Karpas-422 (cell line): Measurements from ENCODE around the gene AP2S1. TPM values are rescaled to one million over a fixed set of nuclear protein-coding genes. Genes with fewer than 3 reads are reported as not detected.

Experiments
- DNase-seq: peaks from one replicate; pipeline ENCODE4 v3.0.0-alpha.2; 2015
- H2AFZ ChIP-seq: fragments of 200-600 bp; sonication (generic); 2 replicates; pipeline ENCODE4 v1.6.1; 2014; ENCODE audit warnings: antibody characterized with exemption, low read length, mixed read lengths
- H3K27ac ChIP-seq: fragments of 200-600 bp; sonication (generic); 2 replicates; pipeline ENCODE4 v1.5.1; 2014; ENCODE audit warnings: mild to moderate bottlenecking, low read length, moderate library complexity
- H3K27me3 ChIP-seq: fragments of 200-600 bp; sonication (generic); 2 replicates; pipeline ENCODE4 v1.6.1; 2014; ENCODE audit warnings: low read length, mixed read lengths
- H3K36me3 ChIP-seq: fragments of 200-600 bp; sonication (generic); 2 replicates; pipeline ENCODE4 v1.6.1; 2014; ENCODE audit warnings: low read length, mixed read lengths; ENCODE audit not compliant: insufficient read depth
- H3K4me1 ChIP-seq: fragments of 200-600 bp; sonication (generic); 2 replicates; pipeline ENCODE4 v1.6.1; 2014; ENCODE audit warnings: mild to moderate bottlenecking, low read length, mixed read lengths
- H3K4me2 ChIP-seq: fragments of 200-600 bp; sonication (generic); 2 replicates; pipeline ENCODE4 v1.6.1; 2014; ENCODE audit warnings: low read length, low read depth, mild to moderate bottlenecking; ENCODE audit not compliant: poor library complexity, severe bottlenecking
- H3K4me3 ChIP-seq: fragments of 200-600 bp; sonication (generic); 2 replicates; pipeline ENCODE4 v1.5.1; 2014; ENCODE audit warnings: mild to moderate bottlenecking, antibody characterized with exemption, low read length, mixed read lengths
- H3K79me2 ChIP-seq: fragments of 200-600 bp; sonication (generic); 2 replicates; pipeline ENCODE4 v1.6.1; 2014; ENCODE audit warnings: mild to moderate bottlenecking, low read length, mixed read lengths
- H3K9ac ChIP-seq: fragments of 200-600 bp; sonication (generic); 2 replicates; pipeline ENCODE4 v1.6.0; 2014; ENCODE audit warnings: low read length
- H3K9me2 ChIP-seq: fragments of 200-600 bp; sonication (generic), shearing (Covaris generic); replicated peaks from 2 replicates; pipeline ENCODE4 v1.6.0; 2014; ENCODE audit warnings: mild to moderate bottlenecking, low read length, moderate library complexity; ENCODE audit not compliant: insufficient read depth
- H3K9me3 ChIP-seq: fragments of 300-700, 200-600 bp; sonication (generic); 2 replicates; pipeline ENCODE4 v1.6.1; 2014; ENCODE audit warnings: low read length, mixed read lengths
- H4K20me1 ChIP-seq: fragments of 200-600 bp; sonication (generic); 2 replicates; pipeline ENCODE4 v1.6.1; 2014; ENCODE audit warnings: mild to moderate bottlenecking, antibody characterized with exemption, low read length, low read depth; ENCODE audit not compliant: insufficient read depth
- total RNA-seq: library from RNA; depleted of rRNA; stranded (reverse); fragments of >200 nt; shearing (Covaris generic); gene quantifications from 2 replicates; pipeline ENCODE4 v1.2.3, GENCODE V29; 2014; ENCODE audit warnings: low replicate concordance

Gene AP2S1
- total RNA-seq, 1 experiment from 2014 or later, result 63.7 TPM

GRCh38 chr19:46842791-46843190, 7.9 kb downstream of the AP2S1 start:
- Histone ChIP-seq H3K4me1 (no peaks in the 10 kb centered on the region), H3K27me3 (no peaks in the 10 kb centered on the region), H2AFZ (no peak overlapping the region), H3K9ac (no peak overlapping the region), H3K4me2 (no peak overlapping the region), H3K9me2 (no peaks in the 10 kb centered on the region), H3K79me2 (peaks cover 3% of the 10 kb centered on the region; the same call in 1 of the 2 replicates), H3K36me3 (no peaks in the 10 kb centered on the region), H3K9me3 (no peaks in the 10 kb centered on the region), H4K20me1 (no peaks in the 10 kb centered on the region), H3K27ac (no peak overlapping the region), H3K4me3 (no peak overlapping the region)
- DNase-seq, result no peak

GRCh38 chr19:46841458-46842083, 9.1 kb downstream of the AP2S1 start:
- no peak overlapping the region for H3K9ac ChIP-seq
- no peaks in the 10 kb centered on the region for H4K20me1 ChIP-seq
- DNase-seq, result no peak
- no peaks in the 10 kb centered on the region for H3K79me2 ChIP-seq
- H3K27ac ChIP-seq, result no peak overlapping the region
- no peaks in the 10 kb centered on the region for H3K9me2 ChIP-seq
- H3K4me2 ChIP-seq, result no peak overlapping the region
- H2AFZ ChIP-seq, result no peak overlapping the region
- no peaks in the 10 kb centered on the region for H3K4me1 ChIP-seq
- no peaks in the 10 kb centered on the region for H3K36me3 ChIP-seq
- H3K9me3 ChIP-seq, result no peaks in the 10 kb centered on the region
- H3K27me3 ChIP-seq, result no peaks in the 10 kb centered on the region
- H3K4me3 ChIP-seq, result no peak overlapping the region

GRCh38 chr19:46840498-46840942, 10.1 kb downstream of the AP2S1 start:
- Histone ChIP-seq H3K79me2 (no peaks in the 10 kb centered on the region), H3K36me3 (no peaks in the 10 kb centered on the region), H3K4me2 (no peak overlapping the region), H2AFZ (no peak overlapping the region), H3K4me3 (no peak overlapping the region), H3K9ac (no peak overlapping the region), H3K9me2 (no peaks in the 10 kb centered on the region), H3K9me3 (no peaks in the 10 kb centered on the region), H3K27ac (no peak overlapping the region), H4K20me1 (no peaks in the 10 kb centered on the region), H3K4me1 (no peaks in the 10 kb centered on the region), H3K27me3 (no peaks in the 10 kb centered on the region)
- DNase-seq, result peak; percentile 92

- H3K9ac ChIP-seq, result no peak overlapping the region
These were observed 10.7 kb downstream of the AP2S1 start for GRCh38 chr19:46839752-46840497.

GRCh38 chr19:46838160-46838559, 12.5 kb downstream of the AP2S1 start:
- Histone ChIP-seq H3K4me1 (no peaks in the 10 kb centered on the region), H3K4me3 (no peak overlapping the region), H3K9me3 (no peaks in the 10 kb centered on the region), H3K27me3 (no peaks in the 10 kb centered on the region), H3K36me3 (no peaks in the 10 kb centered on the region), H3K9ac (no peak overlapping the region), H3K9me2 (no peaks in the 10 kb centered on the region), H3K4me2 (no peak overlapping the region), H2AFZ (no peak overlapping the region), H3K79me2 (no peaks in the 10 kb centered on the region), H3K27ac (no peak overlapping the region), H4K20me1 (no peaks in the 10 kb centered on the region)
- no peak for DNase-seq

More at GRCh38 chr19:46839752-46840497, 10.7 kb downstream of the AP2S1 start:
- Histone ChIP-seq H3K36me3 (no peaks in the 10 kb centered on the region), H4K20me1 (no peaks in the 10 kb centered on the region), H3K9me2 (no peaks in the 10 kb centered on the region), H3K9me3 (no peaks in the 10 kb centered on the region), H3K27me3 (no peaks in the 10 kb centered on the region), H3K79me2 (no peaks in the 10 kb centered on the region), H3K4me3 (no peak overlapping the region), H2AFZ (no peak overlapping the region), H3K4me2 (no peak overlapping the region), H3K27ac (no peak overlapping the region), H3K4me1 (no peaks in the 10 kb centered on the region)
- no peak for DNase-seq

- Histone ChIP-seq H3K36me3 (no peaks in the 10 kb centered on the region), H3K4me3 (no peak overlapping the region), H2AFZ (no peak overlapping the region)
These were observed 15.7 kb downstream of the AP2S1 start for GRCh38 chr19:46834984-46835383.

GRCh38 chr19:46834121-46834520, 16.5 kb downstream of the AP2S1 start:
- Histone ChIP-seq H3K36me3 (no peaks in the 10 kb centered on the region), H3K9me2 (no peaks in the 10 kb centered on the region), H3K9me3 (no peaks in the 10 kb centered on the region), H2AFZ (no peak overlapping the region), H3K27ac (no peak overlapping the region), H3K4me2 (no peak overlapping the region), H3K4me1 (no peaks in the 10 kb centered on the region), H3K27me3 (no peaks in the 10 kb centered on the region), H3K9ac (no peak overlapping the region), H3K4me3 (no peak overlapping the region), H3K79me2 (no peaks in the 10 kb centered on the region), H4K20me1 (no peaks in the 10 kb centered on the region)
- DNase-seq, result no peak

More at GRCh38 chr19:46834984-46835383, 15.7 kb downstream of the AP2S1 start:
- no peak overlapping the region for H3K4me2 ChIP-seq
- H3K9me3 ChIP-seq, result no peaks in the 10 kb centered on the region
- H3K79me2 ChIP-seq, result no peaks in the 10 kb centered on the region
- H3K27ac ChIP-seq, result no peak overlapping the region
- no peak for DNase-seq
- H3K9me2 ChIP-seq, result no peaks in the 10 kb centered on the region
- no peaks in the 10 kb centered on the region for H4K20me1 ChIP-seq
- H3K27me3 ChIP-seq, result no peaks in the 10 kb centered on the region
- H3K4me1 ChIP-seq, result no peaks in the 10 kb centered on the region
- H3K9ac ChIP-seq, result no peak overlapping the region

GRCh38 chr19:46830864-46831263, 19.8 kb downstream of the AP2S1 start:
- no peaks in the 10 kb centered on the region for H3K4me1 ChIP-seq
- no peaks in the 10 kb centered on the region for H3K79me2 ChIP-seq
- H4K20me1 ChIP-seq, result no peaks in the 10 kb centered on the region
- no peak overlapping the region for H3K27ac ChIP-seq
- H3K36me3 ChIP-seq, result no peaks in the 10 kb centered on the region
- no peak for DNase-seq
- H3K9me2 ChIP-seq, result no peaks in the 10 kb centered on the region
- H3K9ac ChIP-seq, result no peak overlapping the region
- H3K4me3 ChIP-seq, result no peak overlapping the region
- H3K4me2 ChIP-seq, result no peak overlapping the region
- H3K9me3 ChIP-seq, result no peaks in the 10 kb centered on the region
- no peak overlapping the region for H2AFZ ChIP-seq
- H3K27me3 ChIP-seq, result no peaks in the 10 kb centered on the region
